AG08395 (cell line): ENCODE data around the gene MGST3.
"Not testable (repeated sequence)": the region's sequence is repeated elsewhere in the genome, so short reads cannot be mapped to it uniquely, and the experiment has no call there.

Source experiments
- DNase-seq: peaks from one replicate; pipeline ENCODE4 v3.0.0; 2012; ENCODE audit warnings: mixed read lengths, low spot score

MGST3 gene

DNA sequence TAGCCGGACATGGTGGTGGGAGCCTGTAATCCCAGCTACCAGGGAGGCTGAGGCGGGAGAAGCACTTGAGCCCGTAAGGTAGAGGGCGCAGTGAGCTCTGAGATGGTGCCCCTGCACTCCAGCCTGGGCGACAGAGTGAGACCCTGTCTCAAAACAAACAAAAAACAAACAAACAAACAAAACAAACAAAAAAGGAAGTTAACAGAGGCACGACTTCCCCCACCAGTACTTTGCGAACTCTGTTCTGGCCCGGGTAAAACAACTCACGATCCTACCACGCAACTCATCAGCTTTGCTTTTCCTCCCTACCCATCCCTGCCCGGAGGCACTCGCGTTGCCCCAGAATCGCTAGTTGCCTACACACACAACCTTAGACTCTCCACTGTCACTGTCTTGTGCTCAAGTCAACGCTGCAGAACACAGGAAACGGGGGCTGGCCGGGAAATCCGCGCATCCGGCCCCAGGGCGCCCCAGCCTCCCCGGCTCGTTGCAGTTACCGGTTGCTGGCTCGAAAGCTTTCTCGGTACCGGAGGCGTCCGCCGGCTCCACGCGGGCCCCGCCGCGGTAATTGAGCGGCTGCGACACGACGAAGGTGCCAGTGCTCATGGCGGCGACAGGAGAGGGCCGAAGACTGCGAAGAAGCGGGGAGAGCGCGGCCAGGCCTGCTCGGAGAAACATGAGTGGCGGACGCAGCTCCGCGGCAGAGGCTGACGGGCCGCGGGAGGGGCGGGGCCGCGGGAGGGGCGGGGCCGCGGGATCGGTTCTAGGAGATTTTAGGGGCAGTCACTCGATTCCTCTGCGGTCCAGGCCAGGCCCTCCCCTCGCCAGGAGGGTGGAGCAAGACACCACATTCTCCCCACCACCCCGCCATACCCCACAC, 67.1 kb downstream of the MGST3 start, which contains the start of gene ALDH9A1:
ALDH9A1 (minus strand) TSS at position 682 of the 880 bp plus-strand sequence; CDS start at position 678, 4 bp downstream.
- peak; percentile 95 for DNase-seq

DNA sequence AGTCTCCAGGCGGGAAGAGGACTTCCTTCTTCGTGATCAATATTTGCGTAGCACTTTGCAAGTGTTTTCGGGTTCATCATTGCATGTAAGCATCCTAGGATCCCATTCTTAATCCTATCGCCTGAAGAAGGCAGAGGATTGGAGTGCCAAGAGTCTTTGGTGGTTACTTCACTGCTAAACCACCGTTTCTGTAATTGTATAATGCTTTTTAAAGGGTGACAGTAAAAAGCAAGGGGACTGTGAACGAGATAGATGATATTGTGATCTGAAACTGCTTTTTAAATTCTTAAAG, 67.7 kb downstream of the MGST3 start:
- DNase-seq = no peak

DNA sequence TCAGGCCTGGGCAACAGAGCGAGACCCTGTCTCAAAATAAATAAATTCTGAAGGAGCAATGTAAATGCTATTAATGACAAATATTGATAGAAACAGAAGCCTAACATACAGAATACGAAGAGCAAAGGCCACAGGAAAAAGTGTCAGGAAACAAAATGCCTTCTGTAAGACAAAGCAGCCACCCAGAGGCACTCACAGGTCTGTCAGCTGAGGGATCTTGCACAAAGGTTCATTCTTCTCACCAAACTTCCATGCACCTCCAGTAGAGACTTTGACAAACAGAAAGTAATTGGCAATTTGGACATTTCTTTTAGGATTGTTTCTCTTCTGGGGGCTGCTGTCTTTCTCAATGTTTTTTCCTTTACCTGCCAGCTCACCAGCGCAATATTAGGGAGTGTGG, 68.5 kb downstream of the MGST3 start:
- no peak for DNase-seq

DNA sequence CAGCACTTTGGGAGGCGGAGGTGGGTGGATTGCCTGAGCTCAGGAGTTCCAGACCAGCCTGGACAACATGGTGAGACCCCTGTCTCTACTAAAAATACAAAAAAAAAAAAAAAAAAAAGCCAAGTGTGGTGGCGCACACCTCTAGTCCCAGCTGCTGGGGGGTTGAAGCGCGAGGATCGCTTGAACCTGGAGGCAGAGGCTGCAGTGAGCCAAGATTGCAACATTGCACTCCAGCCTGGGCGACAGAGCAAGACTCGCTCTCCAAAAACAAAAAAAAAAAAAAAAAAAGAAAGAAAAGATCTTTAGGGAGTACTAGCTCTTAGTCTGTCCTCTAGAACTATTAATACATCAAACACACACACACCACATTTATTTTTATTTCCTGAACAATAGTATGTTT, 70.9 kb downstream of the MGST3 start:
- not testable (repeated sequence) for DNase-seq

DNA sequence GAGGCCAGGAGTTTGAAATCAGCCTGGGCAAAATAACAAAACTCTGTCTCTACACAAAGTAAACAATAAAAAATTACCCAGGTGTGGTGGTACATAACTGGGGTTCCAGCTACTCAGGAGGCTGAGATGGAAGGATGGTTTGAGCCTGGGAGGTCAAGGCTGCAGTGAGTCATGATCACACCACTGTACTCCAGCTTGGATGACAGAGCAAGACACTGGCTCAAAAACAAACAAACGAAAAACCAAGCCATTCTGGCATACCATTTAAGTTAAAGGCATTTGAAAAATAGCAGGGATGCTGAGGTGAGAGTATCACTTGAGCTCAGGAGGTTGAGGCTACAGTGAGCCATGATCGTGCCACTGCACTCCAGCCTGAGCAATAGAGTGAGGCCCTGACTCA, 72.6 kb downstream of the MGST3 start:
- DNase-seq = no peak
